ENCODE measurements around the gene ARHGAP26.

The ARHGAP26 gene

DNA sequence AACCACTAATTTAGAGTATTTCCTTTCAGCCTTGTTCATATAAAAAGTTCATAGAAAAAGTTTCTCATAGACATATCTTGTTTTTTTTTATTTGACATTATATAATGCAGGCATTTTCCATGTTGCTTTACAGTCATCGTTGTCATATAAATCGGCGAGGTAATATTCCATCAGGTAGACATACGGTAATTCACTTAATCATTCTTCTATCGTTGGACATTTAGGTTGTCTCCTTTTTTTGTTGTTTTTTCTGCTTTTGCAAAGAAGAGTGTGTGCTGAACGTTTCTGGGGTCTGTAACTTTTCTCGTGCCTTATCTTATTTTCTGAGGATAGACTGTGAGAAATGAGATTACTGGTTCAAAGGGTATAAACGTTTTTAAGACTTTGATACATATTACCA, 283.6 kb downstream of the ARHGAP26 start:
- no peak for FAIRE-seq

DNA sequence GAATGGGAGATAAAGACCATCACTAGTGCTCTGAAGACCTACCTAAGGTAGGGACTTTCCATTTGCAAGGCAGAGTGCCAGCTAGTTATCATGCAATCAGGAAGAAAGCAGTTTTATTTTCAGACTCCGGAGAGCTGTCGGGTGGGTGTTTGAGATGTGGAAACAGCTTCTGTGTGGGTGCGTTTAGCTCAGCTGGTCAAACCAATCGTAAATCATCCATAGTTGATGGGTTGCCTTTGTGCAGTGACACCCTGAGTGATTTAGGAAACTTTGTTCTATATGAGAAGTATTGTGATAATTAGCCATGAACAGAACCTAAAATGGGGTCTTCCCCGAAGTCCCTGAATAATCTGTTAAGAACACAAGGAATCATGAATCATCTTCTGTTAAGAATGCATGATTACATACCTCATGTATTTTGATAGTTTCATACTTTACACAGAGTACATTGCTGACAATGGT, 284.3 kb downstream of the ARHGAP26 start:
- no peak for FAIRE-seq

DNA sequence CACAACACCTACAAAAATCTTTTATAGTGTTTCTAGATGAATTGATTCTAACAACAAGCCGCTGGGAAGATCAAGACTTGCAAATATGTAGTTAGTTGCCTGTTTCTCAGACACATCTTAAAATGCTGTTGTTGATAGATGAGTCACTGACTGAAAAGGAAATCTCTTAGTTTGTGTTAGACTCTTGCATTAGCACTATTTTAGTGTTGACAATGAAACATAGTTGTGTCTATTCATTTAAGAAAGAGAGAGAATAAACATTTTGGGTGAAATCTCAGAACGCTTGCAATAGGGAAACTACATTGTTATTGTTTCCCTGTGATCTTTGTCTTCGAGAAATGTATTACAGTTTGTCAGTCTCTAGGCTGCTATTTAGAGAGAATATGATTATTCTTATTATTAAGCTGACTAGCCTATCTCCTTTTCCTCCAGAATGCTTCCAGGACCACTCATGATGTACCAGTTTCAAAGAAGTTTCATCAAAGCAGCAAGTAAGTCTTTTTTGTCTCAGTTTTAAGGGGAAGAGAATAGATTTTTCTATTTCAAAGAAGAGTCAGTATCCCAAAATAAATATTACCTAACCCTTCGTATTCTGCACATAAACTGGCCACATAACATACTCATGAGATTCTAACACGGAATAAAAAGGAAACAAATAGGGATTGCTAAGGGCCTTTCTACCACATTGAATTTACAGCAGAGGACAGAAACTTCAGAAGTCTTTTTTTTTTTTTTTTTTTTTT, 285.6 kb downstream of the ARHGAP26 start:
- FAIRE-seq, result no peak

DNA sequence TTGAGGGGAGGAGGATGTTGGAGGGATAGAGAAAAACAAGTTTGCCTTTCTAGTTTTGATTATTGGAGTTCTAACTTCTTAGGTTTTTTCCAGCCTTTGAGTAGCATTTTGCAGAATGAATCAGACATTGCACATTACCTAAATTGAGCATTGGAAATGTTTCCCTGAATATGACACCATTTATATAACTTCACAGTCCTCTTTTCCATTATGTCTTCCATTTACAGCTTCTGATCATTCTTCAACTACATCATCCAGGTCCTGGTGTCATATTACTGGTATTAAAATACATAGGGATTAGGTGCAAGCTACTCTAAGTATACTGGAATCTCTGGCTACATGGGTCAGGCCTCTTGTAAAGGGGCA, 286.1 kb downstream of the ARHGAP26 start:
- no peak for FAIRE-seq

DNA sequence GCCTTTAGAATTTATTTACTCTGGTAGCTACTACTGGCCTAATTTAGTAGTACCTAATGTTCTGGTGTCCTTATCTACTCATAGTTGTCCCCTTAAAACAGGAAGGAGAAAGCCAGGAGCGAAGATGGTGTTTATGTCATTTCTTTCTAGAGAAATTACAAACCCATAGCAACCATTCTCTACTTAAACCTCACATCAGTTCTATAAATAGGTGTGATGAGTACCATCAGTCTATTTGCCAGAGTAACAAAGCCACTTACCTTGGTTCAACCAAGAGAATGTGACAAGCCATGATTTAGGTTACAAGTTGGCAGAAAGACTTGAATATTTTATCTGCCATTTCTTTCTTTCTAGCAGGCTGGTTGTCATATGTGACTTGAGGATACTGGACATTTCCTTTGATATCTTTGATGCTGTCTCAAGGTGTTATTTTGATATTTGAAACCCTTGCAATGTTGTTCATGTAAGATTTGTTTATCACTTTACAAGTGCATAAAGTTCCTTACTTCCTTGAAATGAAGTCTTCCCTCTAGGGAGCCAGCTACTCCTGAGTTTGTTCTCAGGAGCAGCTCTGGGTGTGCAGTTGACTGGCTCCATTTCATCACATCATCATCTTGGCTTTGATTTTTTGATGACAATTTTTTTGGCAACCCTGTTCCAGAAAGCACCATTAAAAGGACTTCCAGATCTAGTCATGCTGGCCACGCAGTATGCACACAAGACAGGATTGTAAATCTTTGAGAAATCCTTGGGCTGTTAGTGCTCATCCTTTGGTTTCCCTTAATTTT, 286.8 kb downstream of the ARHGAP26 start:
- FAIRE-seq, result no peak

DNA sequence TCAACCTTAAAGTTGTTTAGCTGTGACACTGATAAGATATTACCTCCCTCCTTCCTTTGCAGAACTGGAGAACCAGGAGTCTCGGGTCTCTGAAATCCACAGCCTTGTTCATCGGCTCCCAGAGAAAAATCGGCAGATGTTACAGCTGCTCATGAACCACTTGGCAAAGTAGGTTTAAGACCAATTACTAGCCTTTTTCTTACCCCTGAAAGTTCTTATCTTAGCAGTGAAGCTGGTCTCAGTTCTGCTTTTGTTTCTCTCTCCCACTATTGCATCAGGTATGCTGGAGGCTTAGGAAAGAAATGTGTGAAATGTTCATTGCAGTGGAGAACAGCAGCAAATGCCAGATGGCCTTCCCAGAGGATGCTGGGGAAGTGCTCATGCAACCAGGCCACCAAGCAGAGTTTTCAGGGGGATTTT, 287.4 kb downstream of the ARHGAP26 start:
- no peak for FAIRE-seq

DNA sequence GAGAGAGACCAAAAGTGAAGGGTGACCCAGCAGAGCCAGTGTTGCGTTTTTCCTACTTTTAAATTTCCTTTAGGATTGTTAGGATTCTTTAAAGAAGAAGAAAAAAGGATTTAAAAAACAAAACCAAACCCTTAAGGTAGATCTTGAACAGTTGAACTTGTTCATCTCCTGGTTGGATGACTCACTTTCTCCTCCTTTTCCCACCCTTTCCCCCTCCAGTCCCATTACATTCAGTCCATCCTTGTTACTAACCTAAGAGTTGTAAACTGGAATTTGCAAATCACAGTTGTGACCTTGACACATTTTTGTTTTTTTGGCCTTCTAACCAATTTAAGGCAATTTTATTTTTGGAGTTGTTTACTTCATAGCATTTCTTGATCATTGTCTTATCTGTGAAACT, 289.2 kb downstream of the ARHGAP26 start:
- no peak for FAIRE-seq

DNA sequence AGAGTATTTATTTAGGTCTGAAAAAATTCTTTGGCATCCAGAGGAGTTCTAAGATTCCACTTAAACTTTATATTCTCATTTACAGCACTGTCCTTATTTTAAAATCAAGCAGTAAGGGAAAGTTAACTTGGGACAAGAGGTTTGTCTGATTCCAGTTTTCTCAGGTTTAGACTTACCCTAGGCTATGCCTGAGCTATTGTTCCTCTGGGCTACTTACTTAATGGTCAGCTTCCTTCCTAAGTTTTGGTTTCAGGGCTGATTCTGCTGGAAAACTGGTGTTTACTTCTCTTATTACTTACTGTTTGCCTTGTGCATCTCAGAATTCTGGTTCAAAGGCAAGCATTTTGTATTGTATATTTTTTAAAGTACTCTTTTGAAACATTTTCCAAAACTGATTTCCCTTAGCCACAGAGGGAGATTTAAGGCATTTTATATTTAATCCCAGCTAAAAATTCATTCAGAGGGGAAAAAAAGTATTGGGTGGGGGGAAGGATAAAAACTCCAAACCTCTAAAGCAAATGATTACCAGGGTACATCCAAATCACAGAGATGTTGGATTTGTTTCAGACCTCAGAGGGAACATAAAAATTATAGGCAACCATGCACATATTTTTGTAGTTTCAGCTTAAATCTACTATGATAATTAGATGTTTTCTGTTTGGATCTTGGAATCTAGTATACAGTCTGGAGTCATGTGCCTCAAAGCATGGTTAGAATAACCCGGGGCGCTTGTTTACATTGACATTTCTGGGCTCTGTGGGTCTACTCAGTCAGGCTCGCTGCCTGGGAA, 290.0 kb downstream of the ARHGAP26 start:
- FAIRE-seq, result no peak

DNA sequence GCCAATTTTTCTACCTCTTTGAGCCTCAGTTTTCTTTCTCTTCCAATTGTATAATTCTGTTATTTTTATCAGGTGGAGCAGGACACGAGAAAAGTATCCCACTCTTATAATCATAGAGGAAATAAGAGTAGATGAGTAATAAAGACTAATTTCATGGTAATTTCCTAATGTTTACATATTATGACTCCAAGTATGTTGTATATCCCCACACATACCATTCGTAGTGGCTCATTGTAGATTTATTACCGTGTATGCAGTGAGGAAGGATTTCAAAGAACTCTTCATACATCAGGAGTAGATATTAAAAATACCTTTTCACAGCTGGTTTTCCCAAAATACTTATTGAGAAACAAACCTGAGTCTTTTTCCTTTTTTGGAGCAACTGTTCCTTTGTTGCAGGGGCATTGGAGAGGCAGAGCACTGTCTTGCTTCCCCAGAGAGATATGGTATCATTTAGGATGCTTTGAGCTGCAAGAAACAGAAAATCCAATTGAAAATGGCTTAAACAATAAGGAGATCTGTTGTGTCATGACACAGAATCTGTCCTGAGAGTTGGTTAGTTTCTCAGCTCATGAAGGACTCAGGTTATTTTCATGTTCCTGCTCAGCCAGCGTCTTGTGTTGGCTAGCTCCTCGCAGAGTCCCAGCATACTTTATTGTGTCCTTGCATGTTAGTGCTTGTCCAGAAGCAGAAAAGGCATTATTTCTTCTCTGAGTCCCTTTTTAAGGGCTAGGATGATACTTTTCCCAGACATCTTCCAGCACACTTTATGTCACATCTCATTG, 291.2 kb downstream of the ARHGAP26 start:
- FAIRE-seq, result no peak

DNA sequence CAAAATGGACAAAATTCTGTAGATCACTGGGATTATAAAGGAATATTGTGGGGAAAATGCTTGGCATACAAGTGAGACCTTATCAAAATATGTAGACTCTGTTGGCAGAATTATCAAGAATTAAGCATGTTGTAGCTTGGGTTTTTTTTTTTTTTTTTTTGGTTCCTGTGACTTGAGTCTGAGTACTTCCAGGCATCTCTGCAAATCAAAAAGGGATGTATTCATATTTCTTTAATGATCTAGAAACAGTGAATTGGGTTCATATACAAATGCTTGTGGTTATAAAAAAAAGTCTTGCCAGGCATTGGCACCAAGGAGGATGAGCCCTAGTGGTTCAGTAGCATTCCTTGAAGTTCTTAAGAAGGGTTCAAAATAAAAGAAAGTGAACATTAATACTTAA, 292.2 kb downstream of the ARHGAP26 start:
- no peak for FAIRE-seq

DNA sequence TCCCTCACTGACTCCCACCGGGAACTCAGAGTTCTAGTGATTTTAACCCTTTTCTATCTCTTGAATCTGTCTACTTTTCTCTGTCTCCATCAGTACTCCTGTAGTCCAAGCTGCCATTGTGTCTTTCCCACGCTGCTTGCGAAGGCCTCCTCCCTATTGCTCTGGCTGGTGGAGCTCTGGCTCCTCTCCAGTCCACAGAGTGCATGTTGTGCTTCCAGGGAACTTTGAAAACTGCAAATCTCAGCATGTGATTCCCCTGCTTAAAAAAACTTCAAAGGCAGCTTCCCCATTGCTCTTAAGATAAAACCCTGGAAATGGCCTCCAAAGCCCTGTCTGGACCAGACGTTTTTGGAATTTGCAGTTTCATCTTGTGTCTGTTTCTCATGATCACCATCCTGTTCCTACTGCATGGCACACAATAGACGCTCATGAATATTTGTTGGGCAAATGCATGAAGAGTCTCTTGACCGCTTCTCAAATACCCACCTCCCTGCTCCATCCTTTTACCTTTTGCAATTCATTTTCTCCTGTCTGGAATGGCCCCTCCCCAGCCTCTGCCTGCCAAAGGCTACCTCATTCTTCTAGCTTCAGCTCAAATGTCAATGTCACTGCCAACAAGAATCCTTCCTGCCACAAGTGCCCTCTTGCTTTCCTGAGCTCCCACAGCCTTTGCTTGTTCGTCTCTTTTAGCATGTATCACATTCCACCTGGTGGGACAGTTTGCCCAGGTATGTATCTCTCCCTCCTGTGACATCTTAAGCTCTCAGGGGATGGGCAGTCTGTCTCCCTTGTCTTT, 293.2 kb downstream of the ARHGAP26 start:
- no peak for FAIRE-seq

DNA sequence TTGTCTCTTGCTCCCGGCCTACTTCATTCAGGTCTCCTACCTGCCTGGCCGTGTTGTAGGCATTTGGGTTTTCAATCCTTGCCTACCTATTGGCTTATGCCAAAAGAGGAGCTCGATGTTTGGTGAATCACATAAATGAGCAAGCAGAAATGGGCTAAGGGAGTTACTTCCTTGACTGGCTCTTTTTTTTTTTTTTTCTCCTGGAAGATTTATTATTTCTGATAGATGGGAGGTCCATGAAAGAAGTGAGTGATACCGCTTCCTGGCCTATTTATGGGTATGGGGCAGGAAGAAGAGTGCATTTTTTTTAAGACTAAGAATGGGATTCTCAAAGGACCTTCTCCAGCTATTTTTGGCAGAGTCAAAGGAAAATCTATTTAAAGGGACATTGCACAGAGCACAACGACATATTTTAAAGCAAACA, 294.1 kb downstream of the ARHGAP26 start:
- no peak for FAIRE-seq

DNA sequence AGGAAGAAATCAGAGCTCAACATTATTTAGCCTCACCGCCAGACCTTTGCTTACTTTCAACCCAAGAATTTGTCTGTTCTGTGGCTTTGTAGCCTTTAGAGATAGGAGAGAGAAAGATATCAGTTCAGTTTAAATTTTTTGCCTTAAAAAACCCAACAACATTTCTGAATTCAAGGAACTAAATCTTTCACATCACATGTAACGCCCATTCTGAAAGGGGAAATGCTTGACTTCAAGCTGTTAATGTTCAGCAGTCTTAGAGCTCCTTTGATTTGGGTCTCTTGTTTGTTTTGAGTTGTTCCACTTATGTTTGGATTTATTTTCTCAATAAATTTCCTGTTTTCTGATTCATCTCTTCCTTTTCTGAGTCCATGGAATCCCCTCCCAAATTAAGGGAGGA, 294.5 kb downstream of the ARHGAP26 start:
- FAIRE-seq, result no peak

DNA sequence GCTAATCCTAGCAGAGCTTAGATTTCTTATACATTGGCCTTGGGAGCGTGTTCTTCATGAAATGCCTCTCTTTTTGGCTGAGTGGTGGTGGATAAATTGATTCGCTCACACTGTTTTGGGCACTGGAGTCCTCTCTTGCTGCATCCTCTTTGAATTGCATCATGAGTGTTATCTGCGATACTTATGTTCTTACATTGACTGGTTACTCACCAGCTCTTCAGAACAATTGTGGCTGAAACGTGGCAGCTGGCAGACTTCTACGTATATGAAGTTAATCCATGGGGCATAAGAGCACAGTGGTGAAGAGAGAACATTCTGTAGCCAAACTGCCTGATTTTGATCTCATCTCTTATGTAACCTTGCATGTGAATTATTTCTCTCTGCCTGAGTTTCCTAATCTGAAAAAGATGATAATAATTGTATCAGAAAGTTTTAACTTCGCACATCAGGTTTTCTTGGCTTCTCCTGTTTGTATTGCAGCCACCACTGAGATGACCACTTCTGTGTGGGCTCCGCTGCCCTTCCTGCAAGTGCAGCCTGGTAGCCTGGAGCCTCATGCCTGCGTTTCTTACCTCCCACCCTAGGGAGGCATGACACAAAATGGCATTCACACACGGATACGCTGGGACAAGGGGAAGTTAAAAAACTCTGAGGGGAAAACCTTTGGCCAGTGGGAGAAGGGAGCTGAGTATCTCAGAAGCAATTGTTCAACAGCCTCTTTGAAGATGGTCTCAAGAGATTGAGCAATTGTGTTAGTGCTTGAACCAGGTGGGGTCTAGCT, 295.2 kb downstream of the ARHGAP26 start:
- no peak for FAIRE-seq

DNA sequence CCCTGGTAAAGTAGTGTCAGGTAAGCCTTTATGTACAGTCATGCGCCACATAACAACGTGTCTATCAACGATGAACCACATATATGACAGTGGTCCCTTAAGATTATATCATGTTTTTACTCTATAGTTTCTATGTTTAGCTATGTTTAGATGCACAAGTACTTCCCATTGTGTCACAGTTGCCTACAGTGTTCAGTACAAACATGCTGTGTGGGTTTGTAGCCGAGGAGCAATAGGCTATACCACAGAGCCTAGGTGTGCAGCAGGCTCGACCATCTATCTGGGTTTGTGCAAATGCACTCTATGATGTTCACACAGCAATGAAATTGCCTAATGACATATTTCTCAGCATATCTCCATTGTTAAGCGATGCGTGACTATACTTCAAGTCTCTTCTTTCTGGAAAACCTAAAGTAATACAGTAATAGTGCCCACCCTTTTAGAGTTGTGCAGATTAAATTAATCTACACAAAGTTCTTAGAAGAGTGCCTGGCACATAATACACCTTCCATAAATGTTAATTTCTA, 295.9 kb downstream of the ARHGAP26 start:
- FAIRE-seq, result no peak

DNA sequence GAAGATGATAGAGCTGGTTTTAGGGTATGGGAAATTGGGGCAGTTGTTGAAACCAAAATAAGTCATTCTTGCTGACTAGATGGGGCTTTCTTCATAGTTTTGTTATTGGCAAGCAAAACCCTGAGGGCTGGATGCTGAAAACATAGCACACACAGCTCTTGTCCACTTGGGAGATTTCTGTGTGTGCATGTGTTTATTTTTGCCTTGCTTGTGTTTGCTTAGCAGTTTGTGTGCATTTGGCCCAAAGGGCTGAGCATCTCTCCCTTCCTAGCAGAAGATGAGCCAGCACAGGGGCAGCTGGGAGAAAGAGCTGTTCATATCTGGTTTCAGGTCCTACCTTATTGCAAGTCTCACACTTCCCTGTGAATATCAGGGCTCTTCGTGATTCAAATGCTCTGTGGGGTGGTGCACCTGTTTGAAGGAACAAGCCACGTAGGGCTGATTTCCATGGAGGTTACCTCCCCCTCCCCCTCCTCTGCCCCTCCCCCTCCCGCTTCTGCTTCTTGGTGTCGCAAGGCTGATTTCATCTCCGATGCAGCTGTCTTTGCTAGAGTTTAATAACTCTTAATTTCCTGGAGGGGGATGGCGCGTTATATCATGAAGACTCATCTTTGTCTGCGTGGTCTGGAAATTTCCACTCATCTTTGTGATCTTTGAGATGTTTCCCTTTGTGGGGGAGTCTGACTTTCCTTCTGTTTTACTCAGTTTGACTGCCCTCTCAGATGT, 296.5 kb downstream of the ARHGAP26 start:
- no peak for FAIRE-seq

DNA sequence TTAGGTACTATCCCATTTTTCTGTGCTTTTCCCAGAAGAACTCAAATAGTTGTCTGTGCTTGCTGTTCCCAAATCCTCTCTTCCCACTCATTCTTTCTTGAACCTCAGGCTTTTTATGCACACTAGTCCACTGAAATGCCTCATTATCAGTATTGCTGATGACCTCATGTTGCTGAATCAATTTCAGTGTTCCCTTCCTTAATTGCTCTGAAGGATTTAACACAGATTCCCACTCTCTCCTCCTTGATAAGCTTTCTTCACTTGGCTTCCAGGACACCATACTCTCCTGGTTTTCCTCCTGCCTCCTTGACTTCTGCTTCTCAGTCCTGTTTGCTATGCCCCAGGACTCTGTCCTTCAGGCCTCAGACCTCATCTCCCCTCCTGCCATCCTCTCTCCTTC, 298.5 kb downstream of the ARHGAP26 start:
- no peak for FAIRE-seq

DNA sequence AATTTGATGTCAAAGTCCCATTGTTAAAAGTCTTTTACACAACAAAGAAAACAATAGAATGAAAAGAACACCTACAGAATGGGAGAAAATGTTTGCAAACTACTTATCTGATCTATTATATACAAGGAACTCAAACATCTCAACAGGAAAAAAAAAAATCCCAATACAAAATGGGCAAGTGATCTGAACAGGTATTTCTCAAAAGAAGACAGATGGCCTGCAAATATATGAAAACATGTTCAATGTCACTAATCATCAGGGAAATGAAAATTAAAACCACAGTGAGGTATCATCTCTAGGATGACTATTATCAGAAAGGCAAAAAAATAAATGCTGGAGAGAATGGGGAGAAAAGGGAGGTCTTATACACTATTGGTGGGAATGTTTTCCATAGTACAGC, 301.8 kb downstream of the ARHGAP26 start:
- no peak for FAIRE-seq

DNA sequence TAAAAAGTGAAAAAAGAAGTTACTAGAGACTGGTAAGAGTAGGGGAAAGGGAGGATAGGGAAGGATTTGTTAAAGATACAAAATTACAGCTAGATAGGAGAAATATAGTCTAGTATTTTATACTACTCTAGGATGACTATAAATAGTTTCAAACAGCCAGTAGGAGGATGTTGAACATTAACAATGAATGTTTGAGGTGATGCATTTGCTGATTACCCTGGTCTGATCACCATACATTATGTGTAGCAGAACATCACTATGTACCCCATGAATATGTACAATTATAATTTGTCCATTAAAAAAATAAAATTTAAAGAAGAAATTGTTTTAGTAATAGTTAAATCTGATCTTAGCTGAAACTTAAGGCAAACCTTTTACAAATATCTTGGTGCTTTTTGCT, 302.6 kb downstream of the ARHGAP26 start:
- no peak for FAIRE-seq

DNA sequence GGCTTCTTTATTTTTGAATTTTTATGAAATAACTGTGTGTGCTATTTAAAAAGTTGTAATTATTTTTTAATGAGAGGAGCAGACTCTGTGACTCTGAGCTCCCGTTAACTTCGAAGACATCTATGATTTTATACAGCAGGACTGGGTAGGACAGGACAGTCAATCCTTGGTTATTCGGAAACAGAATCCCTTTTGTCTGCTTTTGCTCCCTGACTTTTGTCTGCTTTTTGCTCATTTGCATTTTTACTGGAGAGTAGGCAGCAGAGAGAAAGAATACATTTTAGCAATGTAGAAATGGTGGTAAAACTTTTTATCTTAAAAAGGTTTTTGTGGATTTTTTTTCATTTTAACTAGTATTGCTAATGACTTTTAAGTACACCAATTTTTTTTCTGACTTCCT, 303.6 kb downstream of the ARHGAP26 start:
- FAIRE-seq, result no peak

All from TTC549 (cell line).